LHCN-M2 (cell line): ENCODE results near the gene EFS. TPM values are rescaled to one million over a fixed set of nuclear protein-coding genes. Genes with fewer than 3 reads are reported as not detected.

Source experiments
- DNase-seq: peaks from one replicate; pipeline ENCODE4 v3.0.0-alpha.2; 2012; ENCODE audit warnings: low read depth
- total RNA-seq: library from RNA; depleted of rRNA; stranded (reverse); fragments of >200 nt; gene quantifications from 2 replicates; pipeline ENCODE4 v1.2.3, GENCODE V29; 2014; rRNA removed

EFS gene
- total RNA-seq, 1 experiment from 2014 or later = not detected

DNA sequence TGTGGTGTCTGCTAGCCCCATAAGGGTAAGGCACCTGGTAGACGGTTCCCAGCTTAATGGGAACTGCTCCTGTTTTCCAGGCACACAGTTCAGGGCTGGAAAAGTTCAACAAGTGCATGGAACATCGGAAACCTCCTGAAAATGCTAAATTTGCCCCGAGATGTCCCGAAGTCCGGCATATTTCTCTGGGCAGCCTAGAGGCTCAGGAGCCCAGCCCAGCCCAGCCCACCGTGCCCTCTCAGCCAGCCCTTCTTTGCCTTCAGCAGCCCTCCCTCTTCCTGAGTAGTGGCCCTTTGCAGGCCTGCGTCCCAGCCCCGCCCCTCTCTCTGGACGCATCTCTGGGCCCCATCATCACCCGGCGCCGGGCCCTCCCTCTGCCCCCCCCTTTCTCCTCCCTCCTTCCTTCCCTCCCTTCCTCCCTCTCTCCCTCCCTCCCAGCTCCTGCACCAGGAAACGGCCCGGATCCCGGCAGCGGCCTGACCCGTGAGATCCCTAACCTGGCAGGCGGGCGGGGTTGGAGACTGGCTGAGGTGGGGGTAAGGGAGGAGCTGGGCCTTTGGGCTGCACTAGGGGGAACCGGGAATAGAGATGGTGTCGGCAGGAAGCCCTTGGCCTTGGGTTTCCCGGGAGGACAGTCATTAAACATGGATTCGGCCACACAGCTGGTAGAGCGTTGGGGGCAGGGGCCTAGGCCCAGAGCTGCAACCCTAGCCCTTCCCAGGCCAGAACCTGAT is 58.4 kb downstream of the EFS start, which contains the start of gene BCL2L2:
BCL2L2 (plus strand) TSS at position 422 of the 734 bp plus-strand sequence. CDS start 935 bp downstream, outside the sequence.
- peak; percentile 85 for DNase-seq

Other genes with a start within 250 kb of the EFS start
- 0.11 TPM in 1 of 2 replicates, not detected in the other for gene CEBPE, start 245.9 kb downstream of the EFS start, total RNA-seq
- 2.4 and 3.4 TPM in 2 replicates for gene SLC7A8, start 181.5 kb downstream of the EFS start, total RNA-seq
- gene RNF212B, start 127.2 kb downstream of the EFS start, total RNA-seq = not detected in 2 replicates
- 5.7 and 7.1 TPM in 2 replicates for gene HOMEZ, start 79.0 kb downstream of the EFS start, total RNA-seq
- 2.9 and 5.0 TPM in 2 replicates for gene PPP1R3E, start 62.3 kb downstream of the EFS start, total RNA-seq
- gene BCL2L2, start 58.3 kb downstream of the EFS start, total RNA-seq = 17.3 and 20.4 TPM in 2 replicates
- gene PABPN1, start 43.7 kb downstream of the EFS start, total RNA-seq = 86.7 and 92.7 TPM in 2 replicates
- 13.5 and 16.0 TPM in 2 replicates for gene SLC22A17, start 12.3 kb downstream of the EFS start, total RNA-seq
- gene IL25, start 7.6 kb upstream of the EFS start, total RNA-seq = not detected in 2 replicates
- not detected in 2 replicates for gene CMTM5, start 11.9 kb upstream of the EFS start, total RNA-seq
- not detected in 2 replicates for gene MYH6, start 43.1 kb upstream of the EFS start, total RNA-seq
- gene MYH7, start 70.5 kb upstream of the EFS start, total RNA-seq = 0.06 and 0.17 TPM in 2 replicates
- gene NGDN, start 104.5 kb upstream of the EFS start, total RNA-seq = 37.1 and 41.3 TPM in 2 replicates
- 0.29 and 0.32 TPM in 2 replicates for gene ZFHX2, start 186.6 kb upstream of the EFS start, total RNA-seq
- gene THTPA, start 191.1 kb upstream of the EFS start, total RNA-seq = 17.4 and 25.6 TPM in 2 replicates
- gene AP1G2, start 202.6 kb upstream of the EFS start, total RNA-seq = 9.2 and 11.7 TPM in 2 replicates
- gene JPH4, start 213.6 kb upstream of the EFS start, total RNA-seq = not detected in 2 replicates